ENCODE measurements around the gene PCTP.

Gene PCTP

DNA sequence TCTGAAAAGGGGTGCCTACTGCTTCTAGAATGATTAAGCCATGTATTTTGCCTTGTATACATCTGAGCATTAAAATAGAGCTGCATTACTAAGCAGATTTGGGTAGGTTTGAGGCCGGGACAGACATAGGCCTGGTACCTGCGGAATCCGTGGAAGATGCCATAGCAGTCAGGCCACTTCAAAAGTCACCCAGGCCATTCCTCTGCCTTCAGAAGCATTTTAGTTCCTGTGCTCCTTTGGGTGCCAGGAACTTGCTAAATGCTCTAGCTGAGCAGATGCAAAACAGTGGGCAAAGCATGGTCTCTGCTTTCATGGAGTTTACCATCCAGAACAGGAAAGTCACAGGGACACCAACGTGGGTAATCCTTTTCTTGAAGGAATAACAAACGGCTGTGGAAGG, 22.5 kb upstream of the PCTP start:
- no peak for FAIRE-seq

DNA sequence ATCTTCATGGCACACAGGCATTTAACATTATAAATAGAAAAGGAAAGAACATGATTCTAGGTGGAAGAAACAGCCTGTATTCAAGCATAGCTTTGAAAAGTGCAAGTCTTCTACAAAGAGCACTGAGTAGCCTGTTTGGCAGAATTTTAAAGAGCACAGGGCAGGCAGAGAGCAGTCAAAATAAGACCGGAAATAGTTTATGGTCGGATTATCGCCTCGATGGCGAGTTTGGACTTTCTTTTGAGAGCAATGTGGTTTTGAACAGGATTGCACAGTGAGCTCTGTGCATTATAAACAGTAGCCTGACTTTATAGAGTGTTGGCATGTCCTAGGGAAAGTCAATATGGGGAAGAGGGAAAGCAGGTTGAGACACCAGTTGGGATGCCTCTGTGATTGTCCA, 22.0 kb upstream of the PCTP start:
- FAIRE-seq, result no peak

DNA sequence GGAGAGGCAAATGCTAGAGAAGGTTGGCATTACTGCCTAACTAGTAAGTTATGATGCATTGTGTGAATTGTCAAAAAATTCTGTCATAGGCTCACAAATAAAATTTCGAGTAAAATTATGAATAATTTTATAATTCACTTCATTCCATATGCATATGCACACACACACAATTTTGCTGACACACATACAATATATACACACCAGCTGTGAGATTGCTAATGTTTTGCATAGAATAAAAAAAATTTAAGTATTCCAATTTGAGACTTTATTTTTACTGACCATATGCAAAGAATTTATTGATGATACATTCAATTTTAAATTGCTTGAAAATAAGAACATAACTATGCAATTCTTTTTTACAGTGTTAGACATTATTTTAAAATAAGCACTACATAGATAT, 21.4 kb upstream of the PCTP start:
- no peak for FAIRE-seq

DNA sequence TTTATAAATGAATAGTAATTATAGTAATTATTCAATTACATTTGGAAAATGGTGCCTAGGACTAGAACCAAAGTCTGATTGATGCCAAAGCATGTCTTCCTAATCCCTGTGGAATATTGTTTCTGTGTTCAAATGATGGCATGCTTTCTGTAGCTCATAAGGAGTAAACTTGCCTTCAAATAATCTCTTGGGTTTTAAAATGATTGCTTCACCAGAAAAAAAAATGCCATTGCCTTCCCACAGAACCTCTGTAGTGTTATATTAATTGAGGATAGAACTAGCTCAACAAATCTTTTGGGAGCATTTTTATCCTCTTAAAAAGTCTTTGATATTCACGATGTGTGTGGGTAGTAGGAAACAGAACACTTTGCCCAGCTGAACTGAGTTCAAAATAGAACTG, 20.5 kb upstream of the PCTP start:
- no peak for FAIRE-seq

DNA sequence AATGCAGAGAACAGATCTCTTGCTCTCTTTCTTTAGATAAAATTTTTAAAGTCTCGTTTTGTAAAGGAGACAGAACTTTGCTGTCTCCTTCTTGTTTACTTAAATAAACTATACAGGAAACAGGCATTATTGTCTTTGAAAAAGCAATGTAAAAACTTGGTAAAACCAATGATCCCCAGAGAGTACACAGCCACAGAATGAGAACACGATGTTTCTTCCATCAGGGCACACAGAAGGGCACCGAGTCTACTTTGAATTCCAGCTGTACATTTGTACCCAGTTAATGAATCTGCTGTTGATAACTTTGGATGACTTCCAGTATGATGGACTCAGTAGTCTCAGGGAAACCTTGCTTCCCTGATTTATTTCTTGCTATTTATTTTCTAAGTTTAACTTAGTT, 20.0 kb upstream of the PCTP start:
- FAIRE-seq, result no peak

DNA sequence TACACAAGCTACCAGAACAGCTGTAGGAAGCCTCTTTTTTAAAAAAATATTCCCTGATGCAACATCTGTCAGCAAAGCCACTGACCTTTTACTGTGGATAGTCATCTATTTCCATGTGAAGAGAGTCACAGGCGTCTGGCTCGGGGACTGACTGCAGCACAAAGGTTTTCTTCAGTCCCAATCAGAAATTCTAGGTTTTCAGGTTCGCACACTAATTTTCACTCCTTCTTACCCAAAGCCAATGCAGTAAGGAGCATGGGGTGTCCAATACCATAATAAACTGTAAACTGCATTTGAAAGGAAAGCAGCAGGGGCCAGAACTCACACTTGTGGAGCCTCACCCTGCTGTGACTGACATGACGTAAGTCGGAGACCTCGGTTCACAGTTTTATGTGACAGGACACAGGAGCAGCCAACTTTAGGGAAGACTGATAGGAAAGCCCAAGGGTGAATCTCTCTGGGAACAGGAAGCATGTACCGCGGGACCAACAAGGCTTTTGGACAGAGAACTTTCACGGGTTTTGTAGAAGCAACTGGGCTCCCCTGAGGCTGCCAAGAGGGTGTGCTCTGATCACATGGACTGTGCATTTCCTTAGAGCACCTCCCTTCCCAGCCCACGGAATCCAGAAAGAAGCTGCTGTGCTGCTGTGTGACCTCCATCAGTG, 19.1 kb upstream of the PCTP start:
- FAIRE-seq, result no peak

DNA sequence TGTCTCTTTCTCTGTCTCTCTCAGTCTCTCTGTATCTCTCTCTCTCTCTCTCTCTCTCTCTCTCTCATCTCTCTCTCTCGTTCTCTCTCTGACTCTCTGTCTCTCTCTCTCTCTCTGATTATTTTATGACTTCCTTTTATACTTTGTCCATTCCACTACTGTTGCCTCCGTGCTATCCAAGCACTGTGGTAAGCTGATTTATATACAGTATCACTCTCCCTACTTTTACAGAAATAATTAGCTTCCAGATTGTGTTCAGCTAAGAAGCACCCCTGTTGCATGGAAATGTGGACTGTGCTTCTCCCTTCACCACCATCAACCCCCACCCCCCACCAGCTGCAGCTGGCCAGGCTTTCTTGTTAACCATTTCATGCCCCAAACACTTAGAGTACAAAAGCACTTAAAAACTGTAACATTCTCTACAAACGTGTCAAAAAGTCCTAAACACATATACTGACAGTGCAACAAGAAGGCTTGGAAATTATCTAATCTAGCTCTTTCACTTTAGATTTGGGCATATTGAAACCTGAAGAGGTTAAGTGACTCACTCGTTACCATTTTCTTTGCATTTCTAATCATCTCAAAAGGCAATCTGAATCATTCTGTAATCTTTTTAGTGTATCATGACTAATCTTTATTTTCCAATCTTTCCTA, 16.6 kb upstream of the PCTP start:
- FAIRE-seq, result no peak

DNA sequence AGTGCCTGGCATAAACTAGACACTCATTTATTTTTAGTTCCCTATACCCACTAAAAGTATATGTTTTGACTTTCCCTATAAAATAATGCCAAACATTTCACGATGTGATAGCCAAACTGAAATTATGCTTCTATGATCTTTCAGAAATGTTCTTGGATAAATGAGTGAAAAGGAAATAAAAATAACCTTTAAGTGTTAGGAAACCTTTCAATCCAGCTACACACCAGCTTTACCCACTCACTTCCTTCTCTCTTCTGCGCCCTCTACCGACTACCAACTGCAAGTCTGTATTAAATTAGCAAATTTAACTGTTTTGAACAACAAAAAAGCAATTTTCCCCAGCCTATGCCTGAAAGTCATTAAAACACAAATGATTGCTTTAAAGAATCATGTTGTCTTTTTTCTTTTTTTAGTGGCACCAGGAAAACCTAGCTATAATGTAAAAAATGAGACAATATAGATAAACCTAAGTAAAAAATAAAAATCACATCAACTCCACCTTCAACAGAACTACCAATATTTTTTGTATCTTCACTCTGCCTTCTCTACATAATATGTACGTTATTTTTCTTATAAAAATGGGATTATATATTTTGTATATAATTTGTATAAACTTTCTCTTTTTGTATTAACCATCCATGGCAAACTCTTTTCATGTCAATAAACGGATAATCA, 15.0 kb upstream of the PCTP start:
- peak; percentile 31 for FAIRE-seq

DNA sequence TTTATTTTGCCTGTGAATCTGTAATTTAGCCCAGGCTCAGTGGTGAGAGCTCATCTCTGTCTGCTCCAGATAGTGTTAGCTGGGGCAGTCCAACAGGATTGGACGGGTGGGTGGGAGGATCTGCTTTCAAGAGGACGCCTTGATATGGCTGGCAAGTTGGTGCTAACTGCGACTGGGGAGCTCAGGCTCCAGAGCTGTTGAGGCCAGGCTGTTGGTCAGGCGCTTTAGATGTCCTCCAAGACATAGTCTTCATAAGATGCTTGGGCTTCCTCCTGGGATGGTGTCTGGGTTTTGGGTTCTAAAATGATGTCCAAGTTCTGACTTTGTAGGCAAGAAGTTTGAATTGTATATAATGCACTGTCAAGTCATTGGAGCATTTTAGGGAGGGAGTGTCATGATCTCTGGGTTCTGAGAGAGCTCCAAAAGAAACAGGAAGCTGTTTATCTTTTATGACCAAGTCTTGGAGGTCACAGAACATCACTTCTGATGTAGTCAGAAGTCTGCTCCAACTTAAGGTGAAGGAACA, 12.8 kb upstream of the PCTP start:
- FAIRE-seq, result no peak

DNA sequence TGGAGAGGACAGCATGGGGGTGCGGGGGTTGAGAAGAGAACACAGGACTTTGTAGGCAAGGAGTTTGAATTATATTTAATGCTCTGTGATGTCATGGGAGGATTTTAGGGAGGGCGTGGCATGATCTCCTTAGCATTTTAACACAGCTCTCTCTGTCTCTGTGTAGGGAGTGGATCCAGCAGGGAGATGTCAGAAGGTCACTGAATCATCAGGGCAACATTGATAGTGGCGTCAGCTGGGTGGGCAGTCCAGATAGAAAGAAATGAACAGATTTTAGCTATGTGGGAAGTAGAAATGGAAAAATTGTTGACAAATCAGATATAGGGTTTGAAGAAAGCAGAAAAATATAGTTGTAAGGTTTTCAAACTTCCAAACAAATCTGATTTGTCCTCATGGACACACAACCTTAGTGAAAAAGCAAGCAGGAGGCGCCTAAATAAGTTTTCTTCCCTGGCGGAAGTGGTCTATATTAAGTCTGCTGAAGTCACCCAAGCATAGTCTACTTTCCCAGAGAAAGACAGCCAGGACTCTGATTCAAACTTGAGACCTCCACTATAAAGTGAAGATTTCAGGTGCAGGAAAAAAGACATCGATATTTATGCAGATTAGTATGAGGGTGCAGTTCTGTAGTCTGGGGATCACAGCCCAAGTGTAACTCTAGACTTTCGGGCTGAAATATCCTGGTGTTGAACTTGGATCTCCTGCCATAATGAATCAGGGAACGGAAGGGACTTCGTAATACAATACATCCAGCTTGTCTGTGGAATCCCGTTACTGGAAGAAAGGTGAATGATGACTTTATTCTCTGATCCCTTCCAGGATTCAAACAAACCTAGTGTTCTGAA, 10.1 kb upstream of the PCTP start:
- FAIRE-seq, result no peak

DNA sequence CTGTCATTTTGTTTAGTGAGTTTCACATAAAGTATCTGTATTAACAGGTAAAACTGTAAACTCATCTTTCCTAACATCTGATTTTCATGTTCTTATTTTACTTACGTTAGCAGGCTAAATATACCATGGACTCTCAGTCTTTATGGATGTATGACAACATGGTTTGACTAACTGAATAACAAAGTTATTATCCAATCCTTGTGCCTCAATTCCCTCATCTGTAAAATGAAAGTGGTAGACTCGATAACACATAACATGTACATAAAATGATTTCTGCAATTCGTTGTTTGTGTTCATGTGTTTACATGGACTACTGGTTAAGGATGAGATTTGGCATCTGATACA, 9.5 kb upstream of the PCTP start:
- FAIRE-seq, result no peak

DNA sequence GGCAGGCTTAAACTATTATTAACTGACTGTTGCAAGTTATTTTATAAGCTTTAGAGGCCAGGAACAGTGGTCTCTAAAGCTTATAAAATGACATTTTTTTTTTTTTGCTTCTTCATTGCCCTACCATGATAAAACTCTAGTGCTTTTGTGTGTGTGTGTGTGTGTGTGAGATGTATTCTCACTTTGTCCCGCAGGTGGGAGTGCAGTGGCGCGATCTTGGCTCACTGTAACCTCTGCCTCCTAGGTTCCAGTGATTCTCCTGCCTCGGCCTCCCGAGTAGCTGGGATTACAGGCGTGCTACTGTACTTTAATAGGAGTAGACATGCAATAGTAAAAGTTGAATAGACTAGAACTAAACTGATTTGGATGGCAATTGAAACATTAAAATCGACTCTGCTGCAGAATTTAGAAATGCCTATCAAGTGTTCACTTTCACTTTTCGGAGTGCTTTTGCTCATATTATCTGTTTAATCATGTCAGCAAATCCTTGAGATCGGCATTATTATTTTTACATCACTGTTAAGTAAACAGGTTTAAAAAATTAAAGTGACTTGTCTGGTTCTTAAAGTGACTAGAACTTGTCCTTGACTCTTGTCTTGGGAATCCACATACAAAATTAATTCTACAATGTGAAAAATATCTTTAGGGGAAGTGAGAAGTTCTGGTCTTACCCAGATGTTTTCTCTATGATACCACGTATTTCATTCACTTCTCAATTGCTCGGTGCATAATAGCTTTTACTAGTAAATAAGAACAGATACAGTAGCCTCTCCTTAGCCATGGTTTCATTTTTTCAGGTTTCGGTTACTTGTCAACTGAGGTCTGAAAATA, 8.4 kb upstream of the PCTP start:
- FAIRE-seq, result no peak

DNA sequence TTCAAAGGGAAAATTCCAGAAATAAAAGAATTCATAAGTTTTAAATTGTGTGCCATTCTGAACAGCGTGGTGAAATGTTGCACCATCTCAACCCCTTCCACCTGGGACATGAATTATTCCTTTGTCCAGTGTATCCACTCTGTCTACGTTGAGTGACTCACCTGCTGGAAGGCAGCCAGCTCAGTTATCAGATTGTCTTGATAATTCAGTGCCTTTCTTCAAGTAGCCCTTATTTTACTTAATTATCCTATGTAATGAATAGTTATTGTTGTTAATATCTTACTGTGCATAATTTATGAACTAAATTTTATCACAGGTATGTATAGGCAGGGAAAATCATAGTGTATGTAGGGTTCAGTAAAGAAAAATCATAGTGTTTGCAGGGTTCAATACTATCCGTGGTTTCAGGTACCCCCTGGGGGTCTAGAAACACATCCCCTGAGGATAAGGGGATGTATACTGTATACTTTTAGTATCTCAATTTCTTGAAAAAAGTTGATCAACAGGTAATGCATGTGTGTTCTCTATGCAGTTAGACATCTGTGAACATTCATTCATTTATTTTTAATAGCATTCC, 7.7 kb upstream of the PCTP start:
- no peak for FAIRE-seq

DNA sequence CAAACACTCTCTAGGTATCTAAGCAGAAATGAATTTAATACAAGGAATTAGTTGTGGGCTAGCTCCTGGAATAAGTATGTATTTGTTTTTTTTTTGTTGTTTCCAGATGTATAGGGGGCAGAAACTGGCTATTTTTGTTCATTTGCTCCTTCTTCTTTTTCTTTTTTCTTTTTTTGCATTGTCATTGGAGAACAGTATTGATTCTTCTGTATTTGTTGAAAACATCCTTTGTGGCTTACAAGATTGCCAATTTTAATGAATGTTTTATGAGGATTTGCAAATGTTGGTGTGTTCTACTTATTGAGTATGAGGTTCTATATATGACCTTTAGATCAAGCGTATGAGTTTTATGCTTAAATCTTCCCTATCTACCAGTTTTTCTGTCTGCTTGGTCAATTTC, 5.6 kb upstream of the PCTP start:
- FAIRE-seq, result no peak

DNA sequence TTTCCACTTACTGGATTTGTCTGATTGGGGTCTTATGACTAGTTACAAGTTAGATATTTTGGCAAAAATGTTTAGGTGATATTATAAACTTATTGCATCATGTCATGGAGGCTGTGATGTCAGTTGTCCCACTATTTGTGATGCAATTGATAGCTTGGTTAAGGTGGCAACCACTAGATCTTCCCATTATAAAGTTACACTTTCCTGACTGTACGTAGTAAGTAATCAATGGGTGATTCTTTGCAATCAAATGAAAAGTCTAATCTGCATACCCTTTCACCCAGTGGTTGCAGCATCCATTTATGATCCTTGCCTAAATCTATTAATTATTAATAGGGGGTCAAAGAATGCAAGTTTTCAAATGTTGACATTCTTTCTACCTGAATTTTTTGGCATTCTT, 4.4 kb upstream of the PCTP start:
- FAIRE-seq, result no peak

DNA sequence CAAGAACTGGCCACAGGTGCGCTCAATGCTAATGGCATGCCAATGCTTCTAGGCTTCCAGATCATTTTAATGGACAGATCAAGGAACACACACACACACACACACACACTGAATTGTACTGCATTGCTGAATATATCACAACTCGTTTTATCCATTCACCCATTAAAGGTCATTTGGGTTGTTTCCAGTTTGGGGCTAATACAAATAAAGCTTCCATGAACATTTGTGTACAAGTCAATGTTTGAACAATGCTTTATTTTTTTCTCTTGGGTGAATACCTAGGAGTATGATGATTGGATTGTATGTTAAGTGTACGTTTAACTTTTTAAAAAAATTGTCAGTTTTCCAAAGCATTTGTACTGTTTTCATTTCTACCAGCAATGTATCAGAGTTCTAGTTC, 3.6 kb upstream of the PCTP start:
- FAIRE-seq, result no peak

DNA sequence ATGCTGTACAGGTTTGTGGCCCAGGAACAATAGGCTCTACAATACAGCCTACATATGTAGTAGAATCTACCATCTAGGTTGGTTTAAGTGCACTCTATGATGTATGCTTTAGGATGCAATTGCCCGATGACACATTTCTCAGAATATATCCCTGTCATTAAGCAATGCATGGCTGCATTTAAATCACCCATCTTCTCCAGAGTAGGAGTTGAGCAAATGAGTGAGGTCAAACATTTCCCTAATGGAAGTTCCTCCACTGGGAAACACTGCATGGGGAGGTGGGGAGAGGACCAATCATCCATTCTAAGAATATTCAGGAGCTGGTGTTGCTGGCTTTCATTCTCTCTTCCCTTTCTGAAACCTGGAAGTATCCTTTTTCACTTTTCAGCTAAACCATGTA, 2.0 kb upstream of the PCTP start:
- FAIRE-seq, result no peak

DNA sequence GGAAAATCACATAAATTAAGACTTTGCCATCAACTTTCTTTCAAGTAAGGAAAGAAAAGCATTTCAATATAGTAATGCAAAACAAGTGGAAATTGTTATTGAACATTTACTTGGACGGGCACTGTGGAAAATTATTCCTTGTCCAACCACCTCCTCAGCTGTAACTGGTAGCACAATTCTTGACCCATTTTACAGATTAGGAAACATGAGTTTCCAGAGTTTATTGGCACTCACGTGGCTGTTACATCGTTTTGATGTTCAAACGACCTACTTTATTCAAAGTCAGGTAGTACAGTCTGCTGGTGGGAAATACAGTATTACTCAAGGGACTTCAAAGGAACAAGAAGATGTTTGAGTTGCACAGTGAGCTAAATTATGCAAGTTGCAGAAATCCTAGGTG, 866 bp upstream of the PCTP start:
- FAIRE-seq, result no peak

DNA sequence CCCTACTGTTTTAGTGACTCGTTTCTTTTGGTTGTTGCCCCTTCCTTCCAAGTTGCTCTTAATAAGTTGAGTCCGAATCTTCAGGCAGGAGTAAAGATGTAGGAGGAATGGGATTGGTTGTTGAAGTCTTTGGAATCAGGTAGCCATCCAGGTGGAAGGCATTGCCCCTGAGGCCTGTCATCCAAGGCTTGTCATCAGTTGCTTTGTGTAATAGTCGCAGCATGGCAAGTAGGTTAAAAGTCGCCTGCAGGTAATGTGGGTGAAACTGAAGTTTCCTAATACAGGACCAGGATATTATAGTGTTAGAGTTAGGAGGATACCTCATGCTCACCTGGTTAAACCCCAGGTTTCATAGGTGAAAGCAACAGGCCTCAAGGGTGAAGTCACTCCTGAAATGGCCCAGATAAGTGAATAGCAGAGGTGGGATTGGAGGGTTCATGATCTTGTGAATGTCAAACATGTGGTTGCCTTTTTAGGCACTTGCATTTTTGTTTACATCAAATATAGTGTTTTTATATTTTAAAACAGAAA, 934 bp downstream of the PCTP start:
- FAIRE-seq, result no peak

DNA sequence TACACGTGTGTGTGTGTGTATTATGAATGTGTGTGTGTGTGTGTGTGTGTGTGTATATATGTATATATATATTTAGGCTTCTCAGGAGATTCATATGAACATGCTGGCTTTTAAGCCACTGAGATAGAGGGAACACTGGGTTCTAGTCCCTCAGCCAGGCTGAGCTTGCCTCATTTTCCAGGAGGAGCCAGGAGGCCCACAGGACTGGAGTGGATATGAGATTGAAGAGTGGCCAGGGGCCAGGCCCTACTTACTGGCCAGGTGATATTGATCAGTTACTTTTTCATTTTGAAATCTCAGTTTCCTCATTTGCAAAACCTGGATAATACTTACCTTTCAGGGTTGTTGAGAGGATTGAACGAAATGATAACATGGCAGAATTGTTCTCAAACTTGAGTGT, 5.8 kb downstream of the PCTP start:
- no peak for FAIRE-seq

DNA sequence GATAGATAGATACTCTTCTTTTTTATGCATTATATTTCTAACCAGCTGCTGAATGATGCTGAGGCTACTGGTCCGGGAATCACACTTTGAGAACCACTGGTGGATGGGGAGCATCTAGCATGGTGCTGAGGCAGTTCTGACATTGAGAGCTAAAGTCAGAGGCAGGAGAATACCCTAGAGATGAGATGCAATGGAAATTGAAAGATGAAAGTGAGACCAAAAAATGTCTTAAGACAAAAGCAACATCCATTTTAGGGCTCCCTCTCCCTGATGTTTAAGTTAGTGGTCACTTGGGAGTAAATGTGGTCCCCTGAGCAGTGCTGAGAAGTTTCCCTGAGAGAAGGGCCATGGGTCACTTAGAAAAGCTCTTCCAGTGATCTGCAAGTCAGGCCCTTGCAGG, 6.8 kb downstream of the PCTP start:
- FAIRE-seq, result no peak

DNA sequence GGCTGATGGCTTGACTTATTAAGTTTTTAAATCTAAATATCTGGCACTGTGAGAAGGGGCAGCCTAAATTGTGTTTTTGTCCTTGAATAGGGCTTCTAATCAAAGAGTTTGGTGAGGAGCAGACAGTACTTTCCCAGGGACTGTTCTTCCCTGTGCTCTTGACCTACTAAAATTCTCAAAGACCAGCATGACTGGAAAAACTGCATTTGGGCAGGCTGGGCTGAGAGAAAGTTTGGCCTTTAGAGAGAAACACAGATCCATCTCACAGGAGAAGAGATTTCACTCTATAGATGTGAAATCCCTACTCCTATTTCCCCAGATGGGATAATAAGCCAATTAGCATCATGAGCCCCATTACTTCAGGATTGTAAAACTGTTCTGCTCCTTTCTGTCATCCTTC, 7.3 kb downstream of the PCTP start:
- no peak for FAIRE-seq

Data from colon (tissue), 2 donors.